Activated naive CD8-positive, alpha-beta T cell treated with anti-CD3 and anti-CD28 coated beads for 36 hours (primary cell): Measurements from ENCODE around the gene NBAS. TPM values are rescaled to one million over a fixed set of nuclear protein-coding genes. Genes with fewer than 3 reads are reported as not detected.

Source experiments
- DNase-seq: peaks from one replicate; pipeline ENCODE4 v3.0.0; 2021
- H3K27ac Mint-ChIP-seq: one replicate; pipeline ENCODE4 v1.8.0; 2022; ENCODE audit warnings: mild to moderate bottlenecking, moderate library complexity, mixed read lengths
- H3K27me3 Mint-ChIP-seq: one replicate; pipeline ENCODE4 v1.8.0; 2022; ENCODE audit warnings: mild to moderate bottlenecking, mixed read lengths
- H3K36me3 Mint-ChIP-seq: one replicate; pipeline ENCODE4 v1.8.0; 2021; ENCODE audit warnings: mild to moderate bottlenecking, mixed read lengths
- H3K4me1 Mint-ChIP-seq: one replicate; pipeline ENCODE4 v1.8.0; 2021; ENCODE audit warnings: mixed read lengths
- H3K4me3 Mint-ChIP-seq: one replicate; pipeline ENCODE4 v1.8.0; 2022; ENCODE audit warnings: mild to moderate bottlenecking, moderate library complexity, mixed read lengths
- H3K9me3 Mint-ChIP-seq: one replicate; pipeline ENCODE4 v1.8.0; 2022; ENCODE audit warnings: mixed read lengths
- total RNA-seq, 2 experiments: library from RNA; stranded (reverse); gene quantifications; one replicate each; pipeline ENCODE4 v1.2.3, GENCODE V29; 2021

Gene NBAS
- total RNA-seq, 2 experiments from 2014 or later: 34.1 to 38.2 TPM

DNA sequence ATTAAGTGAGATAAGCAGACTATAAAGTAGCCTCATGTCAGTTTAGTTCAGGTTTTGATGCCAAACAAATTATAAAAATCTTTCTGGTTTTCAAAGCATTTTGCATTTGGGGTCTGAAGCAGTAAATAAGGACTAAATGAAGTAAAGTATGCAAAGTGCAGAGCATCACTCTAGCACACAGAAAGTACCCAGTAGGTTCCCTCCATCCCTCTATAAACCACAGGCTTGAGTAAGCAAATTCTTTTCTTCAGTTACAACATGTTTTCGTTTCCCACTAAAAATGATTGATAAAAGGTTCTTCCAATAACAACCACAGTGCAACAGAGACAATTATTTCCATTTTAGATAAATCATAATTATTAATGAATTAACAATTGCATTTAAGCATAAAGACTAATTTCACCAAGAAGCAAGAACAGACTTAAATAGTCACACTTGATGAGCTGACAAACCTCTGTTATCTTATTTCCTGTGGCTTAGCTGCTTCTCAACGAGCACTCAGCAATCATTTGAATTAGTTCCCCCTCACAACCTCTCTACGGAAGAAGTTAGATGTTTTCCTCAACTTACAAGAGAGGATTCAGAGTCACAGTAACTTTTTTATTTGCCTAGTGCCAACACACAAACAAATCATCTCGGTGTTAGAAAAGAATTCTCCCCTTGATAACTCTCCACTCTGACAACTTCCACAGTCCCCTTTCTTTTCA, 249.8 kb downstream of the NBAS start:
- Mint-ChIP-seq H3K4me3 (no peak overlapping the region), H3K27me3 (no peaks in the 10 kb centered on the region), H3K4me1 (peaks cover 29% of the 10 kb centered on the region), H3K36me3 (peaks cover 57% of the 10 kb centered on the region), H3K27ac (no peak overlapping the region), H3K9me3 (peaks cover 3% of the 10 kb centered on the region)
- DNase-seq: no peak

DNA sequence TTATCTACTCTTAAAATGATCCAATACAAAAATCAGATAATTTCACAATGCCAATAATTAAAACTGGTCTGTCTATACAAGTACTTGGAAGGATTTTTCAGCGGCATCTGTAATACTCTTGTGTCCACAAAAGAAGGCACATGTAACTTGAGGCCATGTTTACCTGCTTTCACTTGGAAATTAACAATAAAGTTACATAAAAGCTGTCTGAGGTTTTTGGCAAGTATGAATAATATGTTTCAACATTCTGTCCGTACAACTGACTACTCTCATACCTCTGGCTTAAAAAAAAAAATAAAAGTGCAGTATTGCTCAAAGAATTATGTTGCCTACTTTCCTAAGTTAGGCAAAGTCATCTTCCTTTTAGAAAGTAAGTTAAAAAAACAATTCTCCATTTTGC, 253.6 kb downstream of the NBAS start:
- Mint-ChIP-seq H3K27ac (no peak overlapping the region), H3K36me3 (peaks cover 59% of the 10 kb centered on the region), H3K4me1 (peaks cover 19% of the 10 kb centered on the region), H3K4me3 (no peak overlapping the region), H3K9me3 (no peaks in the 10 kb centered on the region), H3K27me3 (no peaks in the 10 kb centered on the region)
- no peak for DNase-seq

DNA sequence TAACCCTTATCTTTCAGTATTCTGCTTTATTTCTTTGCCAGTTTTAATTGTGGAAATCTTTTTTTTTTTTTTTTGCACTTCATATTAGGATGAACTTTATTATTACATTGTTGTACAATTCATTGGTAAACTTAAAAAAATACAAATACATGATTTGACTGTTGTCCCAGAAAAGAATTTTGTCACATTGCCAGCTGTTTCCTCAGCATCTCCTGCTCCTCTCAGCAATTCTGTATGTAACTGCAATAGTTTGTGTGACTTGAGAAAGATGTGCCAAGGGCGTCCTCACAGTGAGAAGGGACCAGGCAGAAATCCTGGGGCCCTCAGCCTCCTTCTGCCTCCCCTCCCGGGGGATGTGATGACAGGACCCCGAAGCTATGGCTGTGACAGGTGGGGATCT, 254.4 kb downstream of the NBAS start:
- no peak overlapping the region for H3K27ac Mint-ChIP-seq
- H3K36me3 Mint-ChIP-seq: peaks cover 61% of the 10 kb centered on the region
- H3K27me3 Mint-ChIP-seq: no peaks in the 10 kb centered on the region
- no peak overlapping the region for H3K4me3 Mint-ChIP-seq
- H3K9me3 Mint-ChIP-seq: no peaks in the 10 kb centered on the region
- peaks cover 23% of the 10 kb centered on the region for H3K4me1 Mint-ChIP-seq
- DNase-seq: no peak

DNA sequence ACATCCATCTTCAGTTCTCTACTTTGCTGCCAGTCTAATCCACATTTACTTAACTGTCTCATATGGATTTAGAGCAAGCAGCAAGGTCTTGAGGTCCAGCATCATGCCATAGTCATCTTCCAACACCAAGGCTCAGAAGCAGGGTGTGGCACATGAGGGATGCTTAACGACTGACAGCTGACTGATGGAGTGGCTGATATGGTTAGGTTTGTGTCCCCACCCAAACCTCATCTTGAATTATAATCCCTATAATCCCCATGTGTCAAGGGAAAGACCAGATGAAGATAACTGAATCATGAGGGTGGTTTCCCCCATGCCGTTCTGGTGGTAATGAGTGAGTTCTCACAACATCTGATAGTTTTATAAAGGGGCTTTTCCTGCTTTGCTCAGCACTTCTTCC, 257.3 kb downstream of the NBAS start:
- no peak for DNase-seq
- Mint-ChIP-seq H3K9me3 (no peaks in the 10 kb centered on the region), H3K27ac (no peak overlapping the region), H3K4me3 (no peak overlapping the region), H3K4me1 (peaks cover 32% of the 10 kb centered on the region), H3K36me3 (peaks cover 61% of the 10 kb centered on the region), H3K27me3 (no peaks in the 10 kb centered on the region)

DNA sequence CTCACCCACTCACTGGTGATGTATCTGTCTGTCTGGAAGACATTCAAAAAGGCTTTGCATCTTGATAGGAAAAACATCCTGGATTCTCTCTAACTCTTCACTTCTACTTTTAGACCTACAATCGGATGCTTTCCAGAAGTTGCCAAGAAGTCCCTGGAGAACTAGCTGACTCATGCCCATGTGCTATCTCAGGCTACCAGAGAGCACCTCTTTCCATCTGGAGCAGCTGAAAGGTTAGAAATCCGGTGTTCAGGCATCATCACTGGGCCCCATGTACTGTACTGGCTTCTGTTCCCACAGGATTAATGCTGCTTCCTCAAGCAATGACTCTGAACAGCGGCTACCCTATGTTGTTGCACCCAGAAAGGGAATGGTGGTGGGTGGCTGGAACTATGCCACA, 259.0 kb downstream of the NBAS start:
- no peak for DNase-seq
- H3K4me1 Mint-ChIP-seq: peaks cover 32% of the 10 kb centered on the region
- H3K27ac Mint-ChIP-seq: peak overlapping the region; percentile 32
- H3K27me3 Mint-ChIP-seq: no peaks in the 10 kb centered on the region
- no peak overlapping the region for H3K4me3 Mint-ChIP-seq
- peaks cover 64% of the 10 kb centered on the region for H3K36me3 Mint-ChIP-seq
- H3K9me3 Mint-ChIP-seq: no peaks in the 10 kb centered on the region

DNA sequence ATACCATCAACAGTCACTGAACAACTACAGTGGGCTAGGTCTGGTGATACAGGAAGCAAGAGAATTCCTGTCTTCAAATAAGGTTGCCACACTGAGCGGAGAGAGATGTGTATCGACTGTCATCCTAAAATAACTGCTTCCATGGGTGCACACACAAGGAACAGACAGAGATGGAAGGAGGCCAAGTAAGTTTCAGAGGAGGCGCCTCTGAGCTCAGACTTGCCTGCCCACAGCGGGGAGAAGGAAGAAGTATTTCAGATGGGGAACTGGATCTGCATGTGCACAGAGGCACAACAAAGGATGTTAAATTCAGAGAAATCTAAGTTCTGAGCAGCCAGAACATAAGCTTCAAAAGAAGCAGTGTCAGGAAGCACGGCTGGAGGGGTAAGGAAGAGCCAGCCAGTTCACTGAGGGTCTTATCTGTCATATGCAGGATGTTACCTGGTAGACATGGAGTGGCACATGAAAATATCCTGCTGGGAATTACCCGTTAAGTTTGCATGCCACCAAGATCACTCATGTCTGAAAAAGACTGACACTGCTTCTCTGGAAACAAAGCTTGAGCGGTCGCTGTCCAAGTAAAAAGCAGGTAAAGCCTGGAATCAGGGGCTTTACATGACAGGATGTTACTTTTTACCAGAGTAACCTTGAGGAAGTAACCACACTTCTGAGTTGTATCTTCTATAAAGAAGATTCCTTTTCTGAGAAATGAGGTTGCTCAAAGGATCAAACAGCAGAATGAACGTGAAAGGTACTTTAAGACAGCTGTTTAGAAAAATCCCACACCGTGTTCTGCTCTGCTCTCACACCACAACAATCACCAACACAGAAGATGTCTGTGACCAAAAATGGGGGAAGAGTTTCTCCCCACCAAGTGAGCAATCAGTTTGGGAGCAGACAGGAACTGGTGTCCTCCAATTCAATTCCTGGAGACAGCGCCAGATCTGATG, 260.2 kb downstream of the NBAS start:
- no peak overlapping the region for H3K27ac Mint-ChIP-seq
- DNase-seq: no peak
- no peak overlapping the region for H3K4me3 Mint-ChIP-seq
- H3K4me1 Mint-ChIP-seq: peaks cover 32% of the 10 kb centered on the region
- peaks cover 57% of the 10 kb centered on the region for H3K36me3 Mint-ChIP-seq
- no peaks in the 10 kb centered on the region for H3K27me3 Mint-ChIP-seq
- H3K9me3 Mint-ChIP-seq: no peaks in the 10 kb centered on the region

DNA sequence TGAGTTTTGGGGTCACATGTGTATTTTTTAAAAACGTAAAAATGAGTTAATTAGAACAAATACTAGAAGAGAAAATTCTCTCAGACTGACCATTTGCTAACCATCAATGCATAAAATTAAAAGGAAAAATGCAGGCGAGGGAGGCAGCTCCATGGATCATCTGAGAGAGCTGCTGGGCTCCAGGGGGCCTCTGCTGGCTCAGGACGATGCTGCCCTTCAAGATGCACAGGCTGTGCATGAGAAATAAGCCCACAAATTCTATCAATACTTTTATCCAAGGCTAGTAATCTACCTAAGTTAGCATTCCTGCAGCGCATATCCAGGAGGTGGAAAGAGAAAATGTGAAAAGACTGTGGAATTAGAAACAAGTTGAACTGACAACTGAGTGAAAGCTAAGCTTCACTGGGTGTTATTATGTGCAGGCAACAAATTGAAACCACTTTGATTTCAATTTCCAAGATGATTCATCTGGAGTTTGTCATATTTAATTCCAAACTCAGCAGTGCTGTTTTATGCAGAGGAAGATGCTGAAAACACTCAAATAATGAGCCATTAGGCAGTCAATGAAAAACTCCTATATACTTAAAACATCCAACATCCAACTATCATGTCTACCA, 261.1 kb downstream of the NBAS start:
- no peak overlapping the region for H3K27ac Mint-ChIP-seq
- no peaks in the 10 kb centered on the region for H3K9me3 Mint-ChIP-seq
- H3K27me3 Mint-ChIP-seq: no peaks in the 10 kb centered on the region
- H3K4me3 Mint-ChIP-seq: no peak overlapping the region
- peaks cover 32% of the 10 kb centered on the region for H3K4me1 Mint-ChIP-seq
- no peak for DNase-seq
- peaks cover 48% of the 10 kb centered on the region for H3K36me3 Mint-ChIP-seq

DNA sequence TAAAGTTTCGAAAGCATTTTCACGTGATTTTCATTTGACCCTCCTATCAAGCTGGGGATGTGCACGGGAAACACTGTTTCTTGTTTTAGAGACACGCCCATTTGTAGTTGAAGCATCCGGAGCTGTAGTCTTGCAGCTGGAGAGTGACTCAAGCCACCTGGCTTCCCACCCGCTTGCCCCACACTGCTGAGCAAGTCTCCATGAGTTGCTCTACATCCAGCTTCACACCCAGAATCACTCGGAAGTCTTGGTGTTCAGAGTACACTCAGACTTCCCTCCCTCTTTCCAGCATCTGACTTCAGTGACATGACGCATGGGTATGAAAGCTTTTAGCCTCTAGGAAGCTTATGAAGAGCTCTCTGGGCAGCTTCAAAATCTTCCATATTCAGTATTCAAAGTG, 262.4 kb downstream of the NBAS start:
- H3K9me3 Mint-ChIP-seq: no peaks in the 10 kb centered on the region
- H3K27me3 Mint-ChIP-seq: no peaks in the 10 kb centered on the region
- peaks cover 29% of the 10 kb centered on the region for H3K4me1 Mint-ChIP-seq
- H3K27ac Mint-ChIP-seq: no peak overlapping the region
- no peak for DNase-seq
- no peak overlapping the region for H3K4me3 Mint-ChIP-seq
- H3K36me3 Mint-ChIP-seq: peaks cover 38% of the 10 kb centered on the region

DNA sequence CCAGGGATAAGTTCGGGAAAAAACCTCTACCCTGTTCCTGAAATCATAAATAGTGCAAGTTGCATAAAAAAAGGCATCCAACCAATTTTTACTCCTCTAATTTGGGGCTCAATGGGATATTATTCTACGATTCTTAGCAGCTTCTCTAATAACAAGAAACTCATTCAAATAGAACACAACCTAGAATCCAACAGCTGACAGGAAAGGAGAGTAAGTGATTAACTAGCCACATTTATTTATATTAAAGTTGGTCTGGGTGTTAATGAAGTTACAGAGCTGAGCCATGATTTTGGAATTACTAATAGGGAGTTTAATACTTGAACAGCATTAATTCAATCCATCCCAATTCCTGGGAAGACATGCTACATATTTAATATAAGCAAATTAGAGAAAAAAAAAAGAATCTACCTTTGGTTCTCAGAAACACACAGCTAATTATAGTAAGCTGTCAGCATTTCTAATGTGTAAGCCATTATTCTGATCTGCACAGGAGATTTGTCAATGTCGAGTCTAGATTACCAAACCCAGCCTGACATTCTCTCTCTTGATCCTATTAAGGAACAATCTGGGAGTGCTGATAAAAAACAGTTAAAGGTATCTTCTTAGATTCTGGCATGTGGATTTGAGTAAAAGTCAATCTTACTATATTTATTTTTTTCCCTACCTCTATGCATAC, 267.7 kb downstream of the NBAS start:
- Mint-ChIP-seq H3K27me3 (no peaks in the 10 kb centered on the region), H3K4me3 (no peak overlapping the region), H3K9me3 (no peaks in the 10 kb centered on the region), H3K27ac (no peak overlapping the region), H3K36me3 (peaks cover 25% of the 10 kb centered on the region), H3K4me1 (no peaks in the 10 kb centered on the region)
- no peak for DNase-seq

DNA sequence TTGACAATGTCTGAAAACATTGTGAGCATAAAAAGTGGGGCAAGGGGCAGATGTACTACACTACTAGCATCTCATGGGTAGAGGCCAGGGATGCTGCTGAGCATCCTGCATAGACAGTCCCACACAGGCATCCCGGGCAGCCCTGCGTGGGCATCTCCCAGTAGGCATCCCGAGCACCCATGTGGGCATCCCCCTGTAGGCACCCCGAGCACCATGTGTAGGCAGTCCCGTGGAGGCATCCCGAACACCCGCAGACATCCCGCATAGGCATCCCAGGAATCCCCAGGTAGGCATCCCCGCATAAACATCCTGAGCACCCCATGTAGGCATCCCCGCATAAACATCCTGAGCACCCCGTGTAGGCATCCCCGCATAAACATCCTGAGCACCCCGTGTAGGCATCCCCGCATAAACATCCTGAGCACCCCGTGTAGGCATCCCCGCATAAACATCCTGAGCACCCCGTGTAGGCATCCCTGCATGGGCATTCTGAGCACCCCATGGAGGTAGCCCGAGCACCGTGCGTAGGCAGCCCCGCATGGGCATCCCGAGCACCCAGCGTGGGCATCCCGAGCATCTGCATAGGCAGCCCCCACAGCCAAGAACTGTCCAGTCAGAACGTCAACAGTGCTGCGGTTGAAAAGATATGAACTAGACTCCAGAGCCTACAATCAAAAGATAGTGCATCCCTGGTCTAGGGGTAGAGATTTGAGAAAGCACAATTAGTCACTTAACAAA, 273.5 kb downstream of the NBAS start:
- Mint-ChIP-seq H3K36me3 (peaks cover 50% of the 10 kb centered on the region), H3K27ac (no peak overlapping the region), H3K9me3 (no peaks in the 10 kb centered on the region), H3K4me3 (no peak overlapping the region), H3K27me3 (no peaks in the 10 kb centered on the region), H3K4me1 (no peaks in the 10 kb centered on the region)
- no peak for DNase-seq

DNA sequence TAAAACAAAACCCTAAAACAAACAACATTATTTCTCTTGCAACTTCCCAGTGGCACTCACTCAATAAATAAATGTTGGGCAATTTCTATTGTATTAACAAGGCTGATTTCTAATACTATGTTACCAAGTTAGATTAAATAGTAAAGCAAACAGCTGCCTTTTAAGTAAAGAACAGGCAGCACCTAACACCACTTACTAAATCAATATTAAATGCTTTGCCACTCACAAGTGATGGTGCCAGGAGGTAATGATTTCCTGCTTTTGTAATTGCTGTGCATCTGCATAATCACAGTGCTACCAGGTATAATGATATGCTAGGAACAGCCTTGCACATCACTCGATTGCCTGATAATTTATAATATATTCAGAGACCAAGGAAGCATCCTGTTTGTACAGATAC, 276.5 kb downstream of the NBAS start:
- peaks cover 49% of the 10 kb centered on the region for H3K36me3 Mint-ChIP-seq
- H3K4me1 Mint-ChIP-seq: no peaks in the 10 kb centered on the region
- no peak for DNase-seq
- no peaks in the 10 kb centered on the region for H3K9me3 Mint-ChIP-seq
- no peak overlapping the region for H3K27ac Mint-ChIP-seq
- H3K27me3 Mint-ChIP-seq: no peaks in the 10 kb centered on the region
- H3K4me3 Mint-ChIP-seq: no peak overlapping the region

DNA sequence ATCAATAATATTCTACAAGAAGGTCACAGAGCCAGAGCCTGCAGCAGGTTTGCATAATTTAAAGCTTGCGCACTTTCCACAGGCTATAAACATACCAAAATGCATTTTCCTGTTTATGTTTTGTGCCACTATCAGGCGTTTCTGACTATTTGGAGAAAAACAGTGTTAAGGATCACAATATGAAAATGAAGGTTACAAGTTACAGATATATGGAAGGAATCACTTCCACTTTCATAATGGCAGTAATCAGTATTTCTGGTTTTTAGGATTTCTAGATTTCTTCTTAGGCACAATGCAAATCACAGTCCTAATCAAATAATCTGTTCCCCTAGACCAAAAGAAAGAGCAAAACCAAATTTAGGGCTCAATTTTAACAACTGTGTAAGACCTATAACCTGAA, 279.5 kb downstream of the NBAS start:
- H3K36me3 Mint-ChIP-seq: peaks cover 48% of the 10 kb centered on the region
- no peaks in the 10 kb centered on the region for H3K27me3 Mint-ChIP-seq
- no peaks in the 10 kb centered on the region for H3K4me1 Mint-ChIP-seq
- DNase-seq: no peak
- no peak overlapping the region for H3K4me3 Mint-ChIP-seq
- H3K9me3 Mint-ChIP-seq: no peaks in the 10 kb centered on the region
- no peak overlapping the region for H3K27ac Mint-ChIP-seq

DNA sequence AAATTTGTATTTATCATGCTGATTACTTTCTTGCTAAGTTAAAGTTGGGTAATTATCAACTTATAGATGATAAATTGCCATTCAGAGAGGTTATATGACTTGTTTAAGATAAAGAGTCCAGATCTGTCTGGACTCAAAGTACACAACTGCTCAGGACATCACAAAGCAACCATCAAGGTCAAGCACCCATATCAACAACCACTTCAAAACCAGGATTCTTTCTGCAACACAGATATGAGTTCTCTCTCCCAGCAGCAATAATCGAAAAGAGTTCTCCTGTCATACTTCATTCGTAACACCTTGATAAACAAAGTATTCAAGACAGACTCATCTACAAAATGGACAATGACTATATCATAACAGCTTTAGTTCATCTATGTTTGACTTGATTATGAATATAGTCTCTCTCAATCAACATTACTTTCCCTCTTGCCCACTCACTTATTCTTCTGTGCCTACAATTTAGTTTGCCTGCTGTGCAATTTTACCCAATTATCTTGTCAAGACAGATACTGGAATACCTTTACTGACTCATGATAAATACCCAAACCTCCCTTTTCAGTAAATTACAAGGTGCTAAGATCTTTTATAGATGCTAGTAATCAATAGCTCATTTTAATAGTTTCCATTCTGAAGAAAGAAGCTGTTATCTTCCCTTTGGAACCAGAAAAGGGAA, 281.8 kb downstream of the NBAS start:
- no peaks in the 10 kb centered on the region for H3K9me3 Mint-ChIP-seq
- no peak for DNase-seq
- H3K4me1 Mint-ChIP-seq: no peaks in the 10 kb centered on the region
- H3K27ac Mint-ChIP-seq: no peak overlapping the region
- H3K36me3 Mint-ChIP-seq: peaks cover 44% of the 10 kb centered on the region
- H3K27me3 Mint-ChIP-seq: no peaks in the 10 kb centered on the region
- no peak overlapping the region for H3K4me3 Mint-ChIP-seq

DNA sequence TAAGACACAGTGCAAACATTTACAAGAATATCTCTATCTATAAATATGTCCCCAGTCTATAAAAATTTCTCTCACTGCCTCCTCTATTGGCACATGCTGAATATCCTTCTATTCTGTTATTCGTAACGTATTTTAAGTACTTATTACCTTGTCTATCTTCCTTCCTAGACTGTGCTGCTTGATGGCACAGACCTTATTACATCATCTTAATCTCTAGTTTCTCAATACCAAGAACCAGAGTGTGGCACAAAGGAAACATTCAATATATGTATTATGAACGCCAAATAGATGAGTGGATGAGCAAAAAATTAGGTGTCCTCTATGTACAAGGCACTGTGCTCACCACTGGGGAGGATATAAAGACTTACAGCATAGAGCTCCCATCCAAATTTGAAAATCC, 282.8 kb downstream of the NBAS start:
- no peak overlapping the region for H3K27ac Mint-ChIP-seq
- no peaks in the 10 kb centered on the region for H3K9me3 Mint-ChIP-seq
- no peaks in the 10 kb centered on the region for H3K27me3 Mint-ChIP-seq
- DNase-seq: no peak
- H3K4me1 Mint-ChIP-seq: no peaks in the 10 kb centered on the region
- H3K4me3 Mint-ChIP-seq: no peak overlapping the region
- H3K36me3 Mint-ChIP-seq: peaks cover 42% of the 10 kb centered on the region
